ENCODE results near the gene OFD1.

DNA sequence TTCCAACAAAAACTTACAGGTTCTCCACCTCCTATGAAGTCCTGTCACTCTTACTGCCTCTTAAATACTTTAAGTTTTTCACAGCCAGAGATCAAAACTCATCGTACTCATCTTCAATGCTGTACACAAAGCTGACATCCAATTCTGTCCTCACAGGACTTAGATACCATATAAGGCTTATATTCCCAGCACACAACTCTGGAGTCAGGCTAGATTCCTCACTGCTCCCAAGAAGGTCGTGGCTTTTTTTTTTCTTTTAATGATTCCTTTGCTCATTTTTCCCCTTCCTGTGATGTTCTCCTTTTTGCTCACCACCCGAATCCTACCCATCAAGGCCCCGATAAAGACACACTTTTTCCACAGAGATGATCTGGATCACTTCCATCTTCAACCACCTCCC lies 1.0 kb upstream of the OFD1 start:
- TF ChIP-seq, protein P1, sequence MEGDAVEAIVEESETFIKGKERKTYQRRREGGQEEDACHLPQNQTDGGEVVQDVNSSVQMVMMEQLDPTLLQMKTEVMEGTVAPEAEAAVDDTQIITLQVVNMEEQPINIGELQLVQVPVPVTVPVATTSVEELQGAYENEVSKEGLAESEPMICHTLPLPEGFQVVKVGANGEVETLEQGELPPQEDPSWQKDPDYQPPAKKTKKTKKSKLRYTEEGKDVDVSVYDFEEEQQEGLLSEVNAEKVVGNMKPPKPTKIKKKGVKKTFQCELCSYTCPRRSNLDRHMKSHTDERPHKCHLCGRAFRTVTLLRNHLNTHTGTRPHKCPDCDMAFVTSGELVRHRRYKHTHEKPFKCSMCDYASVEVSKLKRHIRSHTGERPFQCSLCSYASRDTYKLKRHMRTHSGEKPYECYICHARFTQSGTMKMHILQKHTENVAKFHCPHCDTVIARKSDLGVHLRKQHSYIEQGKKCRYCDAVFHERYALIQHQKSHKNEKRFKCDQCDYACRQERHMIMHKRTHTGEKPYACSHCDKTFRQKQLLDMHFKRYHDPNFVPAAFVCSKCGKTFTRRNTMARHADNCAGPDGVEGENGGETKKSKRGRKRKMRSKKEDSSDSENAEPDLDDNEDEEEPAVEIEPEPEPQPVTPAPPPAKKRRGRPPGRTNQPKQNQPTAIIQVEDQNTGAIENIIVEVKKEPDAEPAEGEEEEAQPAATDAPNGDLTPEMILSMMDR (IDR thresholded peaks at IDR 0.05; ENCODE audit: control extremely low read depth in 1 of 3, insufficient read depth in 1 of 3, low read depth in 1 of 3, low read length in 3 of 3): no peak
- TF ChIP-seq YY1 (IDR thresholded peaks at IDR 0.05; ENCODE audit: low read depth, low read length) (no peak), CBX5 (IDR thresholded peaks at IDR 0.05; ENCODE audit: low read depth, low read length) (no peak), SIX5 (IDR thresholded peaks at IDR 0.05; ENCODE audit: low read depth, low read length) (no peak), POLR2AphosphoS5 (IDR thresholded peaks at IDR 0.05; ENCODE audit: low read depth, low read length) (no peak), RAD21 (IDR thresholded peaks at IDR 0.05 in 1 of 2, conservative IDR thresholded peaks at IDR 0.05 in 1 of 2; ENCODE audit: low read depth in 2 of 2, low read length in 2 of 2) (no peak), SUZ12 (IDR thresholded peaks at IDR 0.05; ENCODE audit: low read length) (no peak), TAF1 (IDR thresholded peaks at IDR 0.05; ENCODE audit: low read depth, low read length) (no peak), GABPA (IDR thresholded peaks at IDR 0.05; ENCODE audit: borderline replicate concordance, insufficient read depth, low read length) (no peak), POLR2A (IDR thresholded peaks at IDR 0.05; ENCODE audit: control extremely low read depth in 1 of 2, low read depth in 2 of 2, low read length in 2 of 2) (no peak)

Data from H1 (cell line).